AG04450 (cell line): ENCODE results near the gene SETD1A. TPM values are rescaled to one million over a fixed set of nuclear protein-coding genes. Genes with fewer than 3 reads are reported as not detected.

ENCODE experiments used
- CTCF ChIA-PET: fragments of 300-600, 350-600 bp; formaldehyde crosslinking; extraction: SDS; loops from one replicate; lab custom pipeline; 2022; ENCODE audit warnings: antibody characterized with exemption, inconsistent platforms; lab: Charles Lee
- POLR2A ChIA-PET: fragments of 350-600 bp; formaldehyde crosslinking; extraction: SDS; loops from one replicate; lab custom pipeline; 2021; ENCODE audit warnings: antibody characterized with exemption, inconsistent platforms; lab: Yijun Ruan, JAX
- DNase-seq: peaks from one replicate; pipeline ENCODE4 v3.0.0-alpha.2; 2011; ENCODE audit warnings: low read depth, low spot score
- H3K27ac ChIP-seq: one replicate; pipeline ENCODE4 v1.5.1; 2012; ENCODE audit warnings: low read depth, low read length, control low read depth
- H3K27me3 ChIP-seq: one replicate; pipeline ENCODE4 v1.6.0; 2012; ENCODE audit warnings: low read length; ENCODE audit not compliant: control insufficient read depth, insufficient read depth
- H3K4me3 ChIP-seq: 2 replicates; pipeline ENCODE4 v1.5.1; 2011; ENCODE audit warnings: mild to moderate bottlenecking, low read depth, low read length, control low read depth
- H3K9me3 ChIP-seq: 2 replicates; pipeline ENCODE4 v1.5.1; 2012; ENCODE audit warnings: low read length; ENCODE audit not compliant: control insufficient read depth, insufficient read depth
- CTCF ChIP-seq: IDR thresholded peaks from 2 replicates; pipeline ENCODE4 v1.5.1; 2011; ENCODE audit warnings: low read depth, low read length, control low read depth, inconsistent platforms
- polyA plus RNA-seq: library from polyadenylated mRNA; depleted of rRNA; stranded (reverse); fragments of >200 nt; gene quantifications from 2 replicates; pipeline ENCODE4 v1.2.3, GENCODE V29; 2011

SETD1A gene
- polyA plus RNA-seq, 1 experiment = 1.1 TPM

GRCh38 chr16:30980023-30980371 lies 22.4 kb downstream of the SETD1A start:
- DNase-seq = no peak
- POLR2A ChIA-PET = no interaction called here
- no peaks in the 10 kb centered on the region for H3K9me3 ChIP-seq
- no peak overlapping the region for H3K27ac ChIP-seq
- CTCF ChIA-PET = no interaction called here
- no peak for TF ChIP-seq CTCF
- no peak overlapping the region for H3K4me3 ChIP-seq
- no peaks in the 10 kb centered on the region for H3K27me3 ChIP-seq

GRCh38 chr16:30980434-30980833 lies 22.9 kb downstream of the SETD1A start:
- POLR2A ChIA-PET = no interaction called here
- no peak overlapping the region for H3K27ac ChIP-seq

GRCh38 chr16:30980959-30981358 lies 23.4 kb downstream of the SETD1A start:
- CTCF ChIA-PET = no interaction called here
- POLR2A ChIA-PET = no interaction called here
- Histone ChIP-seq H3K4me3 (no peak overlapping the region), H3K27ac (no peak overlapping the region), H3K9me3 (no peaks in the 10 kb centered on the region), H3K27me3 (no peaks in the 10 kb centered on the region)
- no peak for DNase-seq
- no peak for TF ChIP-seq CTCF

More at GRCh38 chr16:30980434-30980833, 22.9 kb downstream of the SETD1A start:
- H3K4me3 ChIP-seq = no peak overlapping the region
- no peaks in the 10 kb centered on the region for H3K27me3 ChIP-seq
- DNase-seq = no peak
- TF ChIP-seq CTCF = no peak
- CTCF ChIA-PET = no interaction called here
- H3K9me3 ChIP-seq = no peaks in the 10 kb centered on the region

- no peak for DNase-seq
- no peak for TF ChIP-seq CTCF
- Histone ChIP-seq H3K9me3 (no peaks in the 10 kb centered on the region; the same call in 1 of the 2 replicates), H3K4me3 (no peak overlapping the region), H3K27me3 (no peaks in the 10 kb centered on the region), H3K27ac (no peak overlapping the region)
- ChIA-PET CTCF (interaction anchor here (0.7 to 4.4 kb wide), 4 partner anchors 11 to 481 kb away, joined by 3 to 26 read pairs (median 8); partner anchors contain the start of gene ZNF843), POLR2A (no interaction called here)
Measured at GRCh38 chr16:30982548-30983288, 25.2 kb downstream of the SETD1A start.

- no peak overlapping the region for H3K4me3 ChIP-seq
- H3K27ac ChIP-seq = no peak overlapping the region
- no peaks in the 10 kb centered on the region; the same call in 1 of the 2 replicates for H3K9me3 ChIP-seq
- POLR2A ChIA-PET = no interaction called here
- H3K27me3 ChIP-seq = no peaks in the 10 kb centered on the region
- CTCF ChIA-PET = interaction anchor here (0.9 to 4.4 kb wide), 7 partner anchors 10 to 894 kb away, joined by 3 to 32 read pairs (median 12); partner anchors contain the start of gene ZNF843
- no peak for DNase-seq
- TF ChIP-seq CTCF = no peak
Measured at GRCh38 chr16:30983289-30983889, 25.8 kb downstream of the SETD1A start.
